Cardiac fibroblast (primary cell): ENCODE data around the gene DPY19L1.

Experiments used
- DNase-seq, 2 donors: peaks; one replicate each; pipeline versions ENCODE4 v3.0.0 to v3.0.0-alpha.2; 2010; ENCODE audit warnings: low read depth in 2 of 2
- H3K4me3 ChIP-seq, 2 donors: replicated peaks in 1 of 2; 1 replicate in 1 of 2; 2 replicates in 1 of 2; pipeline ENCODE4 v1.5.1; 2011; ENCODE audit warnings: low read depth in 2 of 2, low read length in 2 of 2, mild to moderate bottlenecking in 2 of 2, moderate library complexity in 1 of 2
- TF ChIP-seq, protein P1 (sequence below): IDR thresholded peaks from one replicate; pipeline ENCODE4 v1.5.1; 2011; ENCODE audit warnings: low read depth, mild to moderate bottlenecking, low read length, inconsistent platforms

Gene DPY19L1

DNA sequence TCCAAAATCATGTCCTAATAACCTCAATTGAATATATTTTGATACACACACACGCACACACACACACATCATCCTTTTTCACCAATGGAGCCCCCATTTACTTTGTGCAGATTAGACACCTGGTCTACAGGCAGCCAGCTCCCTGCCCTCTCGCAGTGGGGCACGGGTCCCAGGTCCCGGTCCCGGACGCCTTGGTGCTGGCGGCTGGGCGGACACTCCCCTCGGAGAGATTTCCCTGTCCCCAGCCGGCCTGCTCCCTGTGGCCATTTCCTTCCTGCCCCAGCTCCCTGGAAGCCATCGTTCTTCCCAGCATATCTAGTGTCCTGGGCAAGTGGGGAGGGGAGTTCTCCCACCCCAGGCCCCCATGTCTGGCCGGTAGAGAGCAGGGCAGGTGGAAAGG is 14.6 kb downstream of the DPY19L1 start:
- no peak for DNase-seq
- H3K4me3 ChIP-seq = no peak overlapping the region
- TF ChIP-seq, protein P1, sequence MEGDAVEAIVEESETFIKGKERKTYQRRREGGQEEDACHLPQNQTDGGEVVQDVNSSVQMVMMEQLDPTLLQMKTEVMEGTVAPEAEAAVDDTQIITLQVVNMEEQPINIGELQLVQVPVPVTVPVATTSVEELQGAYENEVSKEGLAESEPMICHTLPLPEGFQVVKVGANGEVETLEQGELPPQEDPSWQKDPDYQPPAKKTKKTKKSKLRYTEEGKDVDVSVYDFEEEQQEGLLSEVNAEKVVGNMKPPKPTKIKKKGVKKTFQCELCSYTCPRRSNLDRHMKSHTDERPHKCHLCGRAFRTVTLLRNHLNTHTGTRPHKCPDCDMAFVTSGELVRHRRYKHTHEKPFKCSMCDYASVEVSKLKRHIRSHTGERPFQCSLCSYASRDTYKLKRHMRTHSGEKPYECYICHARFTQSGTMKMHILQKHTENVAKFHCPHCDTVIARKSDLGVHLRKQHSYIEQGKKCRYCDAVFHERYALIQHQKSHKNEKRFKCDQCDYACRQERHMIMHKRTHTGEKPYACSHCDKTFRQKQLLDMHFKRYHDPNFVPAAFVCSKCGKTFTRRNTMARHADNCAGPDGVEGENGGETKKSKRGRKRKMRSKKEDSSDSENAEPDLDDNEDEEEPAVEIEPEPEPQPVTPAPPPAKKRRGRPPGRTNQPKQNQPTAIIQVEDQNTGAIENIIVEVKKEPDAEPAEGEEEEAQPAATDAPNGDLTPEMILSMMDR = no peak

- peak in 1 of 2 donors; percentile 9 for DNase-seq
- H3K4me3 ChIP-seq = no peak overlapping the region
- TF ChIP-seq, protein P1 = no peak
Observed at GRCh38 chr7:35021445-35021844, 15.8 kb downstream of the DPY19L1 start.

GRCh38 chr7:35019801-35020200 is 17.5 kb downstream of the DPY19L1 start:
- TF ChIP-seq, protein P1 = no peak
- no peak for DNase-seq
- H3K4me3 ChIP-seq = no peak overlapping the region

- DNase-seq = no peak
- no peak overlapping the region for H3K4me3 ChIP-seq
- TF ChIP-seq, protein P1 = no peak
Observed at GRCh38 chr7:35019179-35019729, 18.0 kb downstream of the DPY19L1 start.

- no peak overlapping the region for H3K4me3 ChIP-seq
- TF ChIP-seq, protein P1 = no peak
- DNase-seq = peak in 1 of 2 donors; percentile 57
Observed at GRCh38 chr7:35015346-35015859, 21.9 kb downstream of the DPY19L1 start.

DNA sequence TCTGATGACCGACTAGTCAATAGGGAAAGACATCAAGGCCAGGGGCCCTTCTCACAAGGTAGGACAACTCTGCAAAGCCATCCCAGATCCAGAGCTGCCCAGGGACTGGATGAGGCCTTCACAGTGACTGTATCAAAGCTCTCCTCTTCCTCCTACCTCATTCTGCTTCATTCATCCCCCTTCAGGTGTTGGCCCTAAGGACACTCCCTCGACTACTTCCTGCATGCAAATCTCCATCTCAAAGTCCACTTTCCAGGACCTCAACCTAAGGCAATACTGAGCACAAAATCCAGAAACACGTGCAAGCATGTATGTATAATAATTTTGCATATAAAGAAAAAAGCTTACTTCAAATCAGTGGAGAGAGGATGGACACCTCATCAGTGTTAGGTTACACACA is 25.1 kb downstream of the DPY19L1 start:
- TF ChIP-seq, protein P1 = no peak
- DNase-seq = no peak
- H3K4me3 ChIP-seq = no peak overlapping the region

DNA sequence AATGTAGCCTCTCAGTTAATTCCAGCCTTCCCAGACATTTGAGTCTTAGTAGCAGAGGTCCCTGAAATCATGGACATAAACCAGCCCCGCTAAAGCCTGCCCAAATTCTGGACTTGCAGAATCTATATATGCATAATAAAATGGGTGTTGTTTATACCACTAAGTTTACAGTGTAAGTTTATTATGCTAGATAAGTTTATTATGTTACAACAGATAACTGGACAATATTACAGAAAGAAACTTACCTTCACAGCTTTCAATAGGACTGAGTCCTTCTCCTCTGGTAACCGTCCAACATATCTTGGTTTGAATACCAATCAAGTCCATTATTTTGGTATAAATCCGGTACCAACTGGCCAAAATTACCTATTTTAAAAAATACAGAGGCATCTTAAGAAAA is 26.2 kb downstream of the DPY19L1 start:
- H3K4me3 ChIP-seq = no peak overlapping the region
- TF ChIP-seq, protein P1 = no peak

More for the DNA sequence above, 26.2 kb downstream of the DPY19L1 start:
- no peak for DNase-seq
